ENCODE data around the gene ZNF273.

- TF ChIP-seq, protein P1, sequence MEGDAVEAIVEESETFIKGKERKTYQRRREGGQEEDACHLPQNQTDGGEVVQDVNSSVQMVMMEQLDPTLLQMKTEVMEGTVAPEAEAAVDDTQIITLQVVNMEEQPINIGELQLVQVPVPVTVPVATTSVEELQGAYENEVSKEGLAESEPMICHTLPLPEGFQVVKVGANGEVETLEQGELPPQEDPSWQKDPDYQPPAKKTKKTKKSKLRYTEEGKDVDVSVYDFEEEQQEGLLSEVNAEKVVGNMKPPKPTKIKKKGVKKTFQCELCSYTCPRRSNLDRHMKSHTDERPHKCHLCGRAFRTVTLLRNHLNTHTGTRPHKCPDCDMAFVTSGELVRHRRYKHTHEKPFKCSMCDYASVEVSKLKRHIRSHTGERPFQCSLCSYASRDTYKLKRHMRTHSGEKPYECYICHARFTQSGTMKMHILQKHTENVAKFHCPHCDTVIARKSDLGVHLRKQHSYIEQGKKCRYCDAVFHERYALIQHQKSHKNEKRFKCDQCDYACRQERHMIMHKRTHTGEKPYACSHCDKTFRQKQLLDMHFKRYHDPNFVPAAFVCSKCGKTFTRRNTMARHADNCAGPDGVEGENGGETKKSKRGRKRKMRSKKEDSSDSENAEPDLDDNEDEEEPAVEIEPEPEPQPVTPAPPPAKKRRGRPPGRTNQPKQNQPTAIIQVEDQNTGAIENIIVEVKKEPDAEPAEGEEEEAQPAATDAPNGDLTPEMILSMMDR (optimal IDR thresholded peaks at IDR 0.05 in 1 of 3, IDR thresholded peaks at IDR 0.05 in 1 of 3, conservative IDR thresholded peaks at IDR 0.05 in 1 of 3; ENCODE audit: extremely low read depth in 1 of 3, insufficient read depth in 2 of 3, low read length in 3 of 3): no peak
- TF ChIP-seq EZH2 (IDR thresholded peaks at IDR 0.05; ENCODE audit: low read length): no peak
Measured at GRCh38 chr7:64886956-64887545, 16.0 kb upstream of the ZNF273 start.
